ENCODE measurements around the gene KCNB1. TPM values are rescaled to one million over a fixed set of nuclear protein-coding genes. Genes with fewer than 3 reads are reported as not detected.

Gene KCNB1
- total and polyA plus RNA-seq, 2 of the 4 experiments (the other 2 are of a cell fraction), result 0.05 TPM; not detected in 1

DNA sequence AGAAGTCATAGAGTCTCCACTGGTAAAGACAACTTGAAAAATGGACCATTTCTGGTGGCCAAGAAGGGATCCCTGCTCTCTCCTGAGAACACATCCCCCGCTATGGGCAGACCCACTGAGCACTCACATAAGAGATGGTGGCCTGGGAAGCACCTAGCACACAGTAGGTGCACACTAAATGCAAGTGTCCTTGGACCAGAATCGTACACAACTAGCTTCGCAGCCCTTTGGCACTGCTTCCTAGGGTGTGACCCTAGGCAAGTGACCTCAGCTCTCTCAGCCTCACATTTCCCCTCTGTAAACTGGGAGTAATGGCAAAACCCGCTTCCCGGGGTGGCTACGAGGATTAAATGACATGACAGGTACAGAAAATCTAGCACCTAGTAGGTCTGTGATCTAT, 35.1 kb downstream of the KCNB1 start:
- H3K4me2 ChIP-seq (ENCODE audit: low read depth, low read length), result no peak overlapping the region
- no peak overlapping the region for H2BK5ac ChIP-seq (ENCODE audit: low read depth, low read length, poor library complexity, severe bottlenecking)
- TF ChIP-seq BHLHE40 (IDR thresholded peaks at IDR 0.05; ENCODE audit: low read depth, low read length) (no peak), MXI1 (IDR thresholded peaks at IDR 0.05; ENCODE audit: borderline replicate concordance, low read depth, low read length) (no peak), FOS (IDR thresholded peaks at IDR 0.05; ENCODE audit: low read depth, low read length) (no peak), MAZ (IDR thresholded peaks at IDR 0.05; ENCODE audit: borderline replicate concordance, low read depth, low read length) (no peak), NFE2L2 (IDR thresholded peaks at IDR 0.05; ENCODE audit: low read depth, low read length) (no peak), CHD1 (IDR thresholded peaks at IDR 0.05; ENCODE audit: low read depth, low read length) (no peak), RAD21 (IDR thresholded peaks at IDR 0.05; ENCODE audit: low read length) (no peak), CEBPB (IDR thresholded peaks at IDR 0.05; ENCODE audit: low read depth, low read length) (no peak), MAFK (IDR thresholded peaks at IDR 0.05; ENCODE audit: low read depth, low read length) (no peak), RFX5 (IDR thresholded peaks at IDR 0.05; ENCODE audit: low read depth, low read length) (no peak)
- TF ChIP-seq, protein P1, sequence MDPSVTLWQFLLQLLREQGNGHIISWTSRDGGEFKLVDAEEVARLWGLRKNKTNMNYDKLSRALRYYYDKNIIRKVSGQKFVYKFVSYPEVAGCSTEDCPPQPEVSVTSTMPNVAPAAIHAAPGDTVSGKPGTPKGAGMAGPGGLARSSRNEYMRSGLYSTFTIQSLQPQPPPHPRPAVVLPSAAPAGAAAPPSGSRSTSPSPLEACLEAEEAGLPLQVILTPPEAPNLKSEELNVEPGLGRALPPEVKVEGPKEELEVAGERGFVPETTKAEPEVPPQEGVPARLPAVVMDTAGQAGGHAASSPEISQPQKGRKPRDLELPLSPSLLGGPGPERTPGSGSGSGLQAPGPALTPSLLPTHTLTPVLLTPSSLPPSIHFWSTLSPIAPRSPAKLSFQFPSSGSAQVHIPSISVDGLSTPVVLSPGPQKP (IDR thresholded peaks at IDR 0.05; ENCODE audit: borderline replicate concordance, low read depth, low read length), result no peak
- TF ChIP-seq, protein P2, sequence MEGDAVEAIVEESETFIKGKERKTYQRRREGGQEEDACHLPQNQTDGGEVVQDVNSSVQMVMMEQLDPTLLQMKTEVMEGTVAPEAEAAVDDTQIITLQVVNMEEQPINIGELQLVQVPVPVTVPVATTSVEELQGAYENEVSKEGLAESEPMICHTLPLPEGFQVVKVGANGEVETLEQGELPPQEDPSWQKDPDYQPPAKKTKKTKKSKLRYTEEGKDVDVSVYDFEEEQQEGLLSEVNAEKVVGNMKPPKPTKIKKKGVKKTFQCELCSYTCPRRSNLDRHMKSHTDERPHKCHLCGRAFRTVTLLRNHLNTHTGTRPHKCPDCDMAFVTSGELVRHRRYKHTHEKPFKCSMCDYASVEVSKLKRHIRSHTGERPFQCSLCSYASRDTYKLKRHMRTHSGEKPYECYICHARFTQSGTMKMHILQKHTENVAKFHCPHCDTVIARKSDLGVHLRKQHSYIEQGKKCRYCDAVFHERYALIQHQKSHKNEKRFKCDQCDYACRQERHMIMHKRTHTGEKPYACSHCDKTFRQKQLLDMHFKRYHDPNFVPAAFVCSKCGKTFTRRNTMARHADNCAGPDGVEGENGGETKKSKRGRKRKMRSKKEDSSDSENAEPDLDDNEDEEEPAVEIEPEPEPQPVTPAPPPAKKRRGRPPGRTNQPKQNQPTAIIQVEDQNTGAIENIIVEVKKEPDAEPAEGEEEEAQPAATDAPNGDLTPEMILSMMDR (conservative IDR thresholded peaks at IDR 0.05; ENCODE audit: low read depth, low read length), result no peak
- TF ChIP-seq, protein P3, sequence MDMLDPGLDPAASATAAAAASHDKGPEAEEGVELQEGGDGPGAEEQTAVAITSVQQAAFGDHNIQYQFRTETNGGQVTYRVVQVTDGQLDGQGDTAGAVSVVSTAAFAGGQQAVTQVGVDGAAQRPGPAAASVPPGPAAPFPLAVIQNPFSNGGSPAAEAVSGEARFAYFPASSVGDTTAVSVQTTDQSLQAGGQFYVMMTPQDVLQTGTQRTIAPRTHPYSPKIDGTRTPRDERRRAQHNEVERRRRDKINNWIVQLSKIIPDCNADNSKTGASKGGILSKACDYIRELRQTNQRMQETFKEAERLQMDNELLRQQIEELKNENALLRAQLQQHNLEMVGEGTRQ (IDR thresholded peaks at IDR 0.05; ENCODE audit: low read depth, low read length), result no peak
- no peaks in the 10 kb centered on the region for H3K36me3 ChIP-seq (ENCODE audit: control insufficient read depth, insufficient read depth, low read length)
- dilution Hi-C loops (cut with HindIII; ENCODE audit: low sequenced_read_pairs, unreplicated experiment) (no loop called here), intact Hi-C loops (cut with micrococcal nuclease) (no loop called here), in situ Hi-C loops (cut with MboI; ENCODE audit: low sequenced_read_pairs) (no loop called here)
- no peak overlapping the region for H2BK120ac ChIP-seq (ENCODE audit: low read depth, low read length)
- no peak overlapping the region for H3K14ac ChIP-seq (replicated peaks; ENCODE audit: low read depth, low read length)
- no peaks in the 10 kb centered on the region for H3K9me1 ChIP-seq (ENCODE audit: insufficient read depth, low read length)
- no peak overlapping the region for H3K18ac ChIP-seq (ENCODE audit: low read depth, low read length)
- no peaks in the 10 kb centered on the region for H3K9me3 ChIP-seq (ENCODE audit: control insufficient read depth, insufficient read depth, low read length)
- no peak overlapping the region for H3K23ac ChIP-seq (ENCODE audit: low read depth, low read length)
- H3K27ac ChIP-seq (ENCODE audit: insufficient read depth, low read length), result no peak overlapping the region
- WGBS, 2 experiments (ENCODE audit: extremely low coverage in 2 of 2, insufficient read length in 1 of 2), result no CpG with 5 or more reads among the region's 6 CpGs
- ChIA-PET CTCF (no interaction called here), POLR2A (ENCODE audit: unreplicated experiment) (no interaction called here)
- no TSS peak for BruUV-seq (replicated peaks)
- DNase-seq (no peak), ATAC-seq (ENCODE audit: low read depth) (no peak)
- no peak overlapping the region for H2AK5ac ChIP-seq (ENCODE audit: low read depth, low read length)
- H2AK9ac ChIP-seq (replicated peaks; ENCODE audit: low read depth, low read length, poor library complexity), result no peak overlapping the region
- no peak overlapping the region for H3K9ac ChIP-seq (ENCODE audit: low read depth, low read length)
- no peak overlapping the region for H4K5ac ChIP-seq (ENCODE audit: low read depth, low read length)
- H2BK15ac ChIP-seq (ENCODE audit: low read depth, low read length), result no peak overlapping the region
- no peak overlapping the region for H2BK20ac ChIP-seq (ENCODE audit: low read depth, low read length)
- peaks cover 52% of the 10 kb centered on the region for H3K27me3 ChIP-seq (ENCODE audit: control insufficient read depth, insufficient read depth, low read length)
- H3K56ac ChIP-seq (ENCODE audit: extremely low read depth, insufficient read depth, low read length), result no peak overlapping the region
- H3K4ac ChIP-seq (ENCODE audit: low read depth, low read length), result no peak overlapping the region
- no peak overlapping the region for H4K91ac ChIP-seq (ENCODE audit: insufficient read depth, low read depth, low read length)
- H2AFZ ChIP-seq (replicated peaks; ENCODE audit: low read length, poor library complexity), result peak overlapping the region; percentile 29
- H4K8ac ChIP-seq (ENCODE audit: low read depth in 2 of 2, low read length in 2 of 2), result no peak overlapping the region
- H3K4me3 ChIP-seq (ENCODE audit: insufficient read depth, low read depth, low read length), result no peak overlapping the region
- H3K79me1 ChIP-seq (ENCODE audit: low read depth in 1 of 2, low read length in 2 of 2), result no peaks in the 10 kb centered on the region
- no peaks in the 10 kb centered on the region for H4K20me1 ChIP-seq (ENCODE audit: insufficient read depth, low read length)
- no peaks in the 10 kb centered on the region for H3K4me1 ChIP-seq (ENCODE audit: control insufficient read depth, insufficient read depth, low read length)

Data from IMR-90 (cell line).